Nephron (organoid): ENCODE data around the gene ACAD11.

ENCODE experiments used
- H3K27ac Mint-ChIP-seq, 3 experiments: 2 replicates each; pipeline ENCODE4 v1.8.0; 2020; ENCODE audit warnings: mixed read lengths in 3 of 3, mild to moderate bottlenecking in 2 of 3, moderate library complexity in 1 of 3
- H3K27me3 Mint-ChIP-seq: 2 replicates; pipeline ENCODE4 v1.8.0; 2021; ENCODE audit warnings: low read depth, mild to moderate bottlenecking, moderate library complexity, mixed read lengths
- H3K36me3 Mint-ChIP-seq: 2 replicates; pipeline ENCODE4 v1.8.0; 2020; ENCODE audit warnings: low read depth, mixed read lengths
- H3K4me1 Mint-ChIP-seq: 2 replicates; pipeline ENCODE4 v1.8.0; 2020; ENCODE audit warnings: mixed read lengths
- H3K4me3 Mint-ChIP-seq, 3 experiments: 2 replicates each; pipeline ENCODE4 v1.8.0; 2020; ENCODE audit warnings: mild to moderate bottlenecking in 3 of 3, mixed read lengths in 3 of 3, moderate library complexity in 2 of 3
- H3K9me3 Mint-ChIP-seq: 2 replicates; pipeline ENCODE4 v1.8.0; 2020; ENCODE audit warnings: mixed read lengths
- TF ChIP-seq, protein P1 (sequence below), 3 experiments: fragments of 200-600 bp; sonication (generic); IDR thresholded peaks; one replicate each; pipeline ENCODE4 v1.5.0; 2021; ENCODE audit warnings: antibody characterized with exemption in 3 of 3; ENCODE audit not compliant: unreplicated experiment in 3 of 3

Gene ACAD11

GRCh38 chr3:132625613-132626012, 34.0 kb downstream of the ACAD11 start:
- Mint-ChIP-seq H3K27ac (no peak overlapping the region), H3K36me3 (peaks cover 34% of the 10 kb centered on the region), H3K4me1 (no peaks in the 10 kb centered on the region), H3K9me3 (no peaks in the 10 kb centered on the region), H3K27me3 (no peaks in the 10 kb centered on the region), H3K4me3 (no peak overlapping the region)
- TF ChIP-seq, protein P1, sequence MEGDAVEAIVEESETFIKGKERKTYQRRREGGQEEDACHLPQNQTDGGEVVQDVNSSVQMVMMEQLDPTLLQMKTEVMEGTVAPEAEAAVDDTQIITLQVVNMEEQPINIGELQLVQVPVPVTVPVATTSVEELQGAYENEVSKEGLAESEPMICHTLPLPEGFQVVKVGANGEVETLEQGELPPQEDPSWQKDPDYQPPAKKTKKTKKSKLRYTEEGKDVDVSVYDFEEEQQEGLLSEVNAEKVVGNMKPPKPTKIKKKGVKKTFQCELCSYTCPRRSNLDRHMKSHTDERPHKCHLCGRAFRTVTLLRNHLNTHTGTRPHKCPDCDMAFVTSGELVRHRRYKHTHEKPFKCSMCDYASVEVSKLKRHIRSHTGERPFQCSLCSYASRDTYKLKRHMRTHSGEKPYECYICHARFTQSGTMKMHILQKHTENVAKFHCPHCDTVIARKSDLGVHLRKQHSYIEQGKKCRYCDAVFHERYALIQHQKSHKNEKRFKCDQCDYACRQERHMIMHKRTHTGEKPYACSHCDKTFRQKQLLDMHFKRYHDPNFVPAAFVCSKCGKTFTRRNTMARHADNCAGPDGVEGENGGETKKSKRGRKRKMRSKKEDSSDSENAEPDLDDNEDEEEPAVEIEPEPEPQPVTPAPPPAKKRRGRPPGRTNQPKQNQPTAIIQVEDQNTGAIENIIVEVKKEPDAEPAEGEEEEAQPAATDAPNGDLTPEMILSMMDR (IDR thresholded peaks at IDR 0.05; ENCODE audit: unreplicated experiment in 3 of 3), result no peak

DNA sequence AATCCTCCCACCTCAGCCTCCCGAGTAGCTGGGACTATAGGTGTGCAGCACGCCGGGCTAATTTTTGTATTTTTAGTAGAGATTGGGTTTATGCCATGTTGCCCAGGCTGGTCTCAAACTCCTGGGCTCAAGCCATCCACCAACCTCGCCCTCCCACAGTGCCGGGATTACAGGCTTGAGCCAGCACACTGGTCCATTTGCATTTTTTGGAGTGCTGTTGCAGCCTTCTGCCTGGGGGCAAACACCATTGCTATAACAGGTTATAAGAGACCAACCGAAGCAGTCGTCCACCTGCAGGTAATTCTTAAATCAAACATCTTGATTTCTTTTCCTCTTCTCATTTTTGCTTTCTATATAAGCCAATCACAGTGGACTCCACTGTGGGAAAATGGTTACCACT, 34.8 kb downstream of the ACAD11 start:
- Mint-ChIP-seq H3K9me3 (no peaks in the 10 kb centered on the region), H3K4me3 (no peak overlapping the region), H3K4me1 (no peaks in the 10 kb centered on the region), H3K27me3 (no peaks in the 10 kb centered on the region), H3K36me3 (peaks cover 35% of the 10 kb centered on the region), H3K27ac (no peak overlapping the region)
- TF ChIP-seq, protein P1 (IDR thresholded peaks at IDR 0.05; ENCODE audit: unreplicated experiment in 3 of 3), result no peak

GRCh38 chr3:132623646-132624045, 36.0 kb downstream of the ACAD11 start:
- Mint-ChIP-seq H3K27ac (no peak overlapping the region), H3K4me3 (no peak overlapping the region), H3K36me3 (peaks cover 32% of the 10 kb centered on the region), H3K27me3 (no peaks in the 10 kb centered on the region), H3K9me3 (no peaks in the 10 kb centered on the region), H3K4me1 (no peaks in the 10 kb centered on the region)
- TF ChIP-seq, protein P1 (IDR thresholded peaks at IDR 0.05; ENCODE audit: unreplicated experiment in 3 of 3), result no peak

- Mint-ChIP-seq H3K36me3 (peaks cover 34% of the 10 kb centered on the region), H3K4me1 (no peaks in the 10 kb centered on the region), H3K27me3 (no peaks in the 10 kb centered on the region), H3K27ac (no peak overlapping the region), H3K9me3 (no peaks in the 10 kb centered on the region), H3K4me3 (no peak overlapping the region)
- TF ChIP-seq, protein P1 (IDR thresholded peaks at IDR 0.05; ENCODE audit: unreplicated experiment in 3 of 3), result no peak
Measured at GRCh38 chr3:132622761-132623160, 36.8 kb downstream of the ACAD11 start.

DNA sequence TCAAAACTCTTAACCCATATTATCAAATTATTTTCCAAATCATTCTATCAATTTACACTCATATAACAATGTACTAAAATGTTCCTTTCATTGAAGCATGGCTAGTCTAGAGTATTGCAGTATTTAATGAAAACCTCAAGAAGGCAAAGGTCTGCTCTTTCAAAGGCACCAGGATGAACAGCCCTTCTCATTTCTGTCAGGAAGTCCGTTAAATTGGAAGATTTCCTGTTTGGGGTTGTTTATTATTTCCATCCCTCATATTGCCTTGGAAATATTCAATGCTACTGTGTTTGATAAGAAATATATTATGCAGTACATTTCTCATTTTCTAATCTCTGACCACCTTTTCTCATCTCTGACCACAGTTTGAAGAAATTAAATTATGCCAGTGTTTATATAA, 37.5 kb downstream of the ACAD11 start:
- Mint-ChIP-seq H3K4me3 (no peak overlapping the region), H3K27ac (no peak overlapping the region), H3K4me1 (no peaks in the 10 kb centered on the region), H3K27me3 (no peaks in the 10 kb centered on the region), H3K36me3 (peaks cover 40% of the 10 kb centered on the region), H3K9me3 (no peaks in the 10 kb centered on the region)
- TF ChIP-seq, protein P1 (IDR thresholded peaks at IDR 0.05; ENCODE audit: unreplicated experiment in 3 of 3), result no peak

DNA sequence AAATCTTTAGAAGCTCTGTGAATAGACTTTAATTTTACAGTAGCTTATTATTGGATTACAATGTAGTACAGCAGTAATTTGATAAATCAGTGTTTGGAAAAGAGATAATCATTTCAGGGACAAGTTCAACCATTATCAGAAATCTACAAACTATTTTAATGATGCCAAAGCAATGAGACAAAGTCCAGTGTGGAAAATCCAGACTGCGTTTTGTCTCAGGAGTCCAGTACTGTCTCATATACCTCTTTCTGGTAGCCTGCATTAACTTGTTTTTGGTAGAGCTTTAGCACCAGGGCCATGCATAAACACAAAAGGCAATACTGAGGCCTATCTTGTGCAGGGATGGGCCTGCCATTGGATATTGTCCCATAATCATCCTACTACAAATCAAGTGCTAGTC, 42.8 kb downstream of the ACAD11 start:
- Mint-ChIP-seq H3K9me3 (peaks cover 8% of the 10 kb centered on the region), H3K36me3 (peaks cover 53% of the 10 kb centered on the region), H3K27ac (no peak overlapping the region), H3K27me3 (no peaks in the 10 kb centered on the region), H3K4me3 (no peak overlapping the region), H3K4me1 (no peaks in the 10 kb centered on the region)
- TF ChIP-seq, protein P1 (IDR thresholded peaks at IDR 0.05; ENCODE audit: unreplicated experiment in 3 of 3), result no peak
